T-helper 17 cell (primary cell): Measurements from ENCODE around the gene ADIPOR1. TPM values are rescaled to one million over a fixed set of nuclear protein-coding genes. Genes with fewer than 3 reads are reported as not detected.
"Not testable (repeated sequence)": the region's sequence is repeated elsewhere in the genome, so short reads cannot be mapped to it uniquely, and the experiment has no call there.

Source experiments
- ATAC-seq: fragments of 150-1000 bp; cut with Tn5 transposase; 2 replicates; pipeline ENCODE4 v1.10.0; 2021; ENCODE audit warnings: mild to moderate bottlenecking, moderate library complexity
- DNase-seq, 3 donors: peaks; one replicate each; pipeline versions ENCODE4 v3.0.0 to v3.0.0-alpha.2; 2020 to 2021
- H3K9me3 ChIP-seq: one replicate; pipeline ENCODE4 v1.7.0; 2013; ENCODE audit warnings: low read length, mild to moderate bottlenecking; ENCODE audit not compliant: control insufficient read depth, poor library complexity, severe bottlenecking
- H3K27ac Mint-ChIP-seq: one replicate; pipeline ENCODE4 v1.8.0; 2022; ENCODE audit warnings: mild to moderate bottlenecking, moderate library complexity, mixed read lengths
- H3K27me3 Mint-ChIP-seq: one replicate; pipeline ENCODE4 v1.8.0; 2022; ENCODE audit warnings: mixed read lengths
- H3K36me3 Mint-ChIP-seq: one replicate; pipeline ENCODE4 v1.8.0; 2022; ENCODE audit warnings: low read depth, mixed read lengths
- H3K4me1 Mint-ChIP-seq: one replicate; pipeline ENCODE4 v1.8.0; 2022; ENCODE audit warnings: mild to moderate bottlenecking, mixed read lengths
- H3K4me3 Mint-ChIP-seq: one replicate; pipeline ENCODE4 v1.8.0; 2022; ENCODE audit warnings: mild to moderate bottlenecking, moderate library complexity, mixed read lengths
- total RNA-seq, 4 donors: library from RNA in 2 of 4; stranded (reverse) in 2 of 4; gene quantifications; one replicate each; pipeline ENCODE4 v1.2.3 and lab custom pipeline; 2022 to 2026

ADIPOR1 gene, protein sequence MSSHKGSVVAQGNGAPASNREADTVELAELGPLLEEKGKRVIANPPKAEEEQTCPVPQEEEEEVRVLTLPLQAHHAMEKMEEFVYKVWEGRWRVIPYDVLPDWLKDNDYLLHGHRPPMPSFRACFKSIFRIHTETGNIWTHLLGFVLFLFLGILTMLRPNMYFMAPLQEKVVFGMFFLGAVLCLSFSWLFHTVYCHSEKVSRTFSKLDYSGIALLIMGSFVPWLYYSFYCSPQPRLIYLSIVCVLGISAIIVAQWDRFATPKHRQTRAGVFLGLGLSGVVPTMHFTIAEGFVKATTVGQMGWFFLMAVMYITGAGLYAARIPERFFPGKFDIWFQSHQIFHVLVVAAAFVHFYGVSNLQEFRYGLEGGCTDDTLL
- total RNA-seq (100 to 1,000 TPM in 1 of 2 donors, 10 to 100 TPM in 1; 65.8 to 126 TPM), total RNA-seq (lab: John Stamatoyannopoulos, UW) (75.8 to 97.1 reads per million in 2 donors)

- H3K27me3 Mint-ChIP-seq = no peaks in the 10 kb centered on the region
- peaks cover 32% of the 10 kb centered on the region for H3K4me1 Mint-ChIP-seq
These were observed at the start of gene ADIPOR1 for GRCh38 chr1:202957733-202958543. TSS of gene ADIPOR1 (minus strand) at chr1:202958312. CDS start at chr1:202951070, 7,242 bp downstream.

GRCh38 chr1:203006948-203007871 is 49.1 kb upstream of the ADIPOR1 start, which contains the start of gene TMEM183A:
TSS of gene TMEM183A (plus strand) at chr1:203007374. CDS start at chr1:203007466, 92 bp downstream.
- peaks cover 4% of the 10 kb centered on the region for H3K36me3 Mint-ChIP-seq
- H3K27me3 Mint-ChIP-seq = no peaks in the 10 kb centered on the region
- peaks cover 25% of the 10 kb centered on the region for H3K4me1 Mint-ChIP-seq
- no peaks in the 10 kb centered on the region for H3K9me3 ChIP-seq
- peak; percentile 94 for ATAC-seq
- H3K27ac Mint-ChIP-seq = peak within 1 kb of the TSS; percentile 97
- DNase-seq = peak; percentile 83 to 87 (median 85)
- H3K4me3 Mint-ChIP-seq = peak within 1 kb of the TSS; percentile 95

More at GRCh38 chr1:202957733-202958543, at the start of gene ADIPOR1:
- peak within 1 kb of the TSS; percentile 98 for H3K27ac Mint-ChIP-seq
- H3K4me3 Mint-ChIP-seq = peak within 1 kb of the TSS; percentile 98
- no peaks in the 10 kb centered on the region for H3K9me3 ChIP-seq
- peaks cover 2% of the 10 kb centered on the region for H3K36me3 Mint-ChIP-seq
- DNase-seq = peak; percentile 91 to 95 (median 95)
- peak; percentile 97 for ATAC-seq

DNA sequence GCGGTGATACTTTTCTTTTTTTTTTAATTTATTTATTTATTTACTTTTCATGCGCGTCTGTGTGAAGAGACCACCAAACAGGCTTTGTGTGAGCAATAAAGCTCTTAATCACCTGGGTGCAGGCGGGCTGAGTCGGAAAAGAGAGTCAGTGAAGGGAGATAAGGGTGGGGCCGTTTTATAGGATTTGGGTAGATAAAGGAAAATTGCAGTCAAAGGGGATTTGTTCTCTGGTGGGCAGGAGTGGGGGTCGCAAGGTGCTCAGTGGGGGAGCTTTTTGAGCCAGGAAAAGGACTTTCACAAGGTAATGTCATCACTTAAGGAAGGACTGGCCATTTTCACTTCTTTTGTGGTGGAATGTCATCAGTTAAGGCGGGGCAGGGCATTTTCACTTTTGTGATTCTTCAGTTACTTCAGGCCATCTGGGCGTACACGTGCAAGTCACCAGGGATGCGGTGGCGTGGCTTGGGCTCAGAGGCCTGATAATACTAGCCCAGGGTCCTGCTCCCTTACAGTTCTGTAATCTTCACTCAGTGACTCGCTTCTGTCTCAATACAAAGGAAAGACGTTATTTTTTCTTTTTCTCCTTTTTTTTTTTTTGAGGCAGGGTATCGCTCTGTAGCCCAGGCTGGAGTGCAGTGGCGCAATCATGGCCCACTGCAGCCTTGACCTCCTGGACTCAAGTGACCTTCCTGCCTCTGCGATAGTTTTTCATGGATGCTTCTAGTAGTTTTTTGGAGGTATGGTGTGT is 47.5 kb upstream of the ADIPOR1 start:
- not testable (repeated sequence) for ATAC-seq, H3K27me3 Mint-ChIP-seq, H3K9me3 ChIP-seq, H3K36me3 Mint-ChIP-seq, DNase-seq
- H3K27ac Mint-ChIP-seq = peak overlapping the region; percentile 97
- peak overlapping the region; percentile 95 for H3K4me3 Mint-ChIP-seq
- H3K4me1 Mint-ChIP-seq = peaks cover 24% of the 10 kb centered on the region

DNA sequence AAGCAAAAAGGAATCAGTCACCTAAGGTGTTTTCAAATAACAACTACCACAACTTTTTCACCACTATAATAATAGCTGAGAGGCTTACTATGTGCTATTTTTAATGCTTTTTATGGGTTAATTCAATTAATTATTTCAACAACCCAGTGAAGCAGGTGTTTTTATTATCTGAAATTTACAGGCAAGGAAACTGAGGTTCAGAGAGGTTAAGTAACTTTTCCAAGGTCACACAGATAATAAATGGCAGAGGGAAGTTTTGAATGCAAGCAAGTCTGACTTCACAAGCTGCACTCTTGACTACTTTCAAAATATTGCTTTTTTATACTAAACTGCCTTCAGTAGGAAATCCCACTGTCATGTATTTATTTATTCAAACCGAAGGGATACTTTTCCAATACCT is 44.8 kb upstream of the ADIPOR1 start:
- peaks cover 24% of the 10 kb centered on the region for H3K4me1 Mint-ChIP-seq
- no peaks in the 10 kb centered on the region for H3K9me3 ChIP-seq
- H3K36me3 Mint-ChIP-seq = no peaks in the 10 kb centered on the region
- H3K27ac Mint-ChIP-seq = no peak overlapping the region
- peaks cover 10% of the 10 kb centered on the region for H3K27me3 Mint-ChIP-seq
- H3K4me3 Mint-ChIP-seq = no peak overlapping the region
- no peak for DNase-seq
- no peak for ATAC-seq

DNA sequence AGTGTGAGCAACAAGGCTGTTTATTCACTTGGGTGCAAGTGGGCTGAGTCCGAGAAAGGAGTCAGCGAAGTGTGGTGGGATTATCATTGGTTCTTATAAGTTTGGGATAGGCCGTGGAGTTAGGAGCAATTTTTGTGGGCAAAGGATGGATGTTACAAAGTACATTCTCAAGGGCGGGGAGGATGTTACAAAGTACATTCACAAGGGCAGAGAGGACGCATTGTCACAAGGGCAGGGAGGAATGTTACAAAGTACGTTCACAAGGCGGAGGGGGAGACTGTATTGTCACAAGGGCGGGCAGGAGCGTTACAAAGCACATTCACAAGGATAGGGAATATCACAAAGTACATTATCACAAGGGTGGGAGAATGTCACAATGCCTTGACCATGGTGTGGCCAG is 43.9 kb upstream of the ADIPOR1 start:
- no peaks in the 10 kb centered on the region for H3K36me3 Mint-ChIP-seq
- peaks cover 20% of the 10 kb centered on the region for H3K4me1 Mint-ChIP-seq
- no peak for ATAC-seq
- no peak overlapping the region for H3K27ac Mint-ChIP-seq
- no peaks in the 10 kb centered on the region for H3K9me3 ChIP-seq
- H3K4me3 Mint-ChIP-seq = no peak overlapping the region
- no peak for DNase-seq
- H3K27me3 Mint-ChIP-seq = peaks cover 18% of the 10 kb centered on the region

GRCh38 chr1:203000217-203000944 is 42.3 kb upstream of the ADIPOR1 start:
- DNase-seq (no peak), ATAC-seq (no peak)
- no peak overlapping the region for H3K4me3 Mint-ChIP-seq
- H3K9me3 ChIP-seq = no peaks in the 10 kb centered on the region
- peaks cover 12% of the 10 kb centered on the region for H3K4me1 Mint-ChIP-seq
- H3K27ac Mint-ChIP-seq = no peak overlapping the region
- no peaks in the 10 kb centered on the region for H3K36me3 Mint-ChIP-seq
- peaks cover 31% of the 10 kb centered on the region for H3K27me3 Mint-ChIP-seq

DNA sequence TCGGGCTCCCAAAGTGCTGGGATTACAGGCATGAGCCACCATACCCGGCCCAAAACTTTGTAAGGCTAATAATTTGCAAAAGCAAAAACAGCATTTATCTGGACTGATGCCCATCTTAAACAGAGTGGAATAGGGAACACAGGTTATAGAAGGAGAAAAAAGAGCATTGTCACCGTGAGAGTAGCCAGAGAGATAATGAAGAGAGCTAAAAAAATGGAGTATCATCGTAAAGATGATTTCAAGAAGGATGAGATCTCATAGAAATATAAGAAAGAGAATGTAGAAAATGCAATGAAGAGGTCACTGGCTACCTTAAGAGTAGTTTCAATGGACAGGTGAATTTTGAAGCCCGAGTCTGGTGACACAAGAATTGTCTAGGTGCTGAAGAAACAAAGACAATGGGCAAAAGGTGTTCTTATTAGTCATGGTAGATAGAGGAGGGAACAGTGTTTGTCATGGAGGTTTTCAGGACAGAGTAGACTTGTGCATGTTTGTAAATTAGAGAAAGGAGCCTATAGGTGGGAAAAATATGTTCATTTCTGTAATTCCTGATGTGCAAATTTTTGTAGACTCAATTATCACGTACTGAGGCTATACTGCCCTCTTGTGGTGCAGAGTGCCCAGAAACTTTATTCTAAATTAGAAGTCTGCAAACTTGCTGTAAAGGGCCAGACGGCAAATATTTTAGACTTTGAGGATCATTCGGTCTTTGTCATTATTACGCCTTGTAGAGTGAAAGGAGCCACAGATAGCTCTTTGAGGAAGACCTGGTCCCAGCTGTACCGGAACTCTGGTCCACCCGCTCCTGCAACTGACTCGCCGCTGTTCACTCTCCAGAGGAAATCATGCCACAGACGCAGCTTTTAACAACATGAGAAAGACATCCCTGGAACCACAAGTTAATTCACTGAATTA is 41.0 kb upstream of the ADIPOR1 start:
- no peaks in the 10 kb centered on the region for H3K9me3 ChIP-seq
- peak overlapping the region; percentile 36 for H3K4me3 Mint-ChIP-seq
- no peaks in the 10 kb centered on the region for H3K36me3 Mint-ChIP-seq
- H3K27ac Mint-ChIP-seq = peak overlapping the region; percentile 43
- H3K4me1 Mint-ChIP-seq = peaks cover 11% of the 10 kb centered on the region
- ATAC-seq (peak; percentile 64), DNase-seq (peak; percentile 16 to 57 (median 24))
- peaks cover 44% of the 10 kb centered on the region for H3K27me3 Mint-ChIP-seq

GRCh38 chr1:202994756-202995155 is 36.6 kb upstream of the ADIPOR1 start:
- H3K4me3 Mint-ChIP-seq = no peak overlapping the region
- DNase-seq (no peak), ATAC-seq (no peak)
- peaks cover 2% of the 10 kb centered on the region for H3K36me3 Mint-ChIP-seq
- H3K27ac Mint-ChIP-seq = no peak overlapping the region
- peaks cover 7% of the 10 kb centered on the region for H3K4me1 Mint-ChIP-seq
- no peaks in the 10 kb centered on the region for H3K9me3 ChIP-seq
- peaks cover 81% of the 10 kb centered on the region for H3K27me3 Mint-ChIP-seq

DNA sequence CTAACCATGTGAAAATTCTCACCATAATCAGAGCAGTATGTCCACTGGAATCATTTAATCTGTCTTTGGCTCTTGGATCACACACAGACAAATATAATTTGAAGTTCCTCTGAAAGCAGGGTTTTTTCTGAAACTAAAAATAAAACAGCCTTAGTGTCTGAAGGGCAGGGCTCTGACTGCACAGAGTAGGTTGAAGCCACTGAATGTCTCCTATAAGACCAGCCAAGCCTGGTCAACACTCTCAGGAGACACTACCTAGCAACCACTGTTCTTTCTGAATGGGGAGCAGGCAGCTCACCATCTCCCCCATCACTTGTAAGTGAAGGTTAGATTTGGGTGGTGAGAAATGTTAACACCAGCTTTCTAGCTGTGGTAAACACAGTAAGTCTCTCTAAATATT is 33.0 kb upstream of the ADIPOR1 start:
- H3K4me1 Mint-ChIP-seq = no peaks in the 10 kb centered on the region
- H3K27ac Mint-ChIP-seq = no peak overlapping the region
- H3K27me3 Mint-ChIP-seq = peaks cover 79% of the 10 kb centered on the region
- H3K9me3 ChIP-seq = no peaks in the 10 kb centered on the region
- ATAC-seq (no peak), DNase-seq (no peak)
- peaks cover 5% of the 10 kb centered on the region for H3K36me3 Mint-ChIP-seq
- no peak overlapping the region for H3K4me3 Mint-ChIP-seq

GRCh38 chr1:202989879-202990278 is 31.8 kb upstream of the ADIPOR1 start:
- Mint-ChIP-seq H3K27me3 (peaks cover 68% of the 10 kb centered on the region), H3K27ac (no peak overlapping the region), H3K4me3 (no peak overlapping the region), H3K4me1 (no peaks in the 10 kb centered on the region), H3K36me3 (peaks cover 5% of the 10 kb centered on the region)
- no peak for ATAC-seq
- no peaks in the 10 kb centered on the region for H3K9me3 ChIP-seq
- no peak for DNase-seq
